OCI-LY3 (cell line): ENCODE data around the gene LY9.
"Not testable (repeated sequence)": the region's sequence is repeated elsewhere in the genome, so short reads cannot be mapped to it uniquely, and the experiment has no call there.

Experiments used
- H2AFZ ChIP-seq: fragments of 200-600, 300-600 bp; shearing (Covaris generic); 2 replicates; pipeline ENCODE4 v1.6.0; 2014; ENCODE audit warnings: antibody characterized with exemption, low read depth, low read length
- H3K27ac ChIP-seq: fragments of 200-600, 300-600 bp; sonication (generic); 2 replicates; pipeline ENCODE4 v1.5.1; 2014; ENCODE audit warnings: mild to moderate bottlenecking, low read length, moderate library complexity, mixed read lengths
- H3K27me3 ChIP-seq: fragments of 200-600, 300-600 bp; sonication (generic); 2 replicates; pipeline ENCODE4 v1.6.1; 2014; ENCODE audit warnings: low read depth, low read length, mixed read lengths
- H3K36me3 ChIP-seq: fragments of 200-600, 300-600 bp; sonication (generic); replicated peaks from 2 replicates; pipeline ENCODE3; 2014; ENCODE audit warnings: low read depth, low read length, mixed read lengths
- H3K4me1 ChIP-seq: fragments of 300-600, 200-600 bp; sonication (generic); 2 replicates; pipeline ENCODE4 v1.6.1; 2014; ENCODE audit warnings: low read length, mixed read lengths
- H3K4me2 ChIP-seq: fragments of 200-600, 300-600 bp; sonication (generic); 2 replicates; pipeline ENCODE4 v1.6.1; 2014; ENCODE audit warnings: low read length, mixed read lengths
- H3K4me3 ChIP-seq: fragments of 300-600, 200-600 bp; sonication (generic); 2 replicates; pipeline ENCODE4 v1.5.1; 2014; ENCODE audit warnings: antibody characterized with exemption, mild to moderate bottlenecking, low read length, moderate library complexity
- H3K79me2 ChIP-seq: fragments of 300-600, 200-600 bp; shearing (Covaris generic); 2 replicates; pipeline ENCODE4 v1.6.1; 2014; ENCODE audit warnings: mild to moderate bottlenecking, low read length, mixed read lengths
- H3K9ac ChIP-seq: fragments of 300-600, 200-600 bp; shearing (Covaris generic); 2 replicates; pipeline ENCODE4 v1.6.0; 2014; ENCODE audit warnings: mild to moderate bottlenecking, low read length, moderate library complexity
- H3K9me3 ChIP-seq: fragments of 200-600, 300-600 bp; shearing (Covaris generic); 2 replicates; pipeline ENCODE4 v1.6.1; 2014; ENCODE audit warnings: low read length, mixed read lengths; ENCODE audit not compliant: insufficient read depth
- H4K20me1 ChIP-seq: fragments of 200-600, 300-600 bp; sonication (generic); 2 replicates; pipeline ENCODE4 v1.6.1; 2016; ENCODE audit warnings: low read length, mixed read lengths; ENCODE audit not compliant: insufficient read depth
- EZH2phosphoT487 ChIP-seq: fragments of 200-600 bp; shearing (Covaris generic); IDR thresholded peaks from 2 replicates; pipeline ENCODE4 v1.6.1; 2018; ENCODE audit warnings: antibody characterized with exemption, mixed run types, low read depth
- TF ChIP-seq, protein P1 (sequence below): fragments of 200-600, 300-600 bp; sonication (generic); IDR thresholded peaks from 2 replicates; pipeline ENCODE4 v1.5.1; 2014; ENCODE audit warnings: antibody characterized with exemption, low read length, low read depth

LY9 gene

GRCh38 chr1:160865337-160865736, 69.4 kb downstream of the LY9 start:
- Histone ChIP-seq H3K4me1 (peaks cover 6% of the 10 kb centered on the region; the same call in 1 of the 2 replicates), H2AFZ (no peak overlapping the region), H3K4me2 (no peak overlapping the region), H3K4me3 (no peak overlapping the region), H3K27me3 (no peaks in the 10 kb centered on the region), H4K20me1 (no peaks in the 10 kb centered on the region), H3K27ac (no peak overlapping the region), H3K9ac (no peak overlapping the region), H3K36me3 (no peaks in the 10 kb centered on the region), H3K9me3 (no peaks in the 10 kb centered on the region), H3K79me2 (no peaks in the 10 kb centered on the region)
- TF ChIP-seq, protein P1, sequence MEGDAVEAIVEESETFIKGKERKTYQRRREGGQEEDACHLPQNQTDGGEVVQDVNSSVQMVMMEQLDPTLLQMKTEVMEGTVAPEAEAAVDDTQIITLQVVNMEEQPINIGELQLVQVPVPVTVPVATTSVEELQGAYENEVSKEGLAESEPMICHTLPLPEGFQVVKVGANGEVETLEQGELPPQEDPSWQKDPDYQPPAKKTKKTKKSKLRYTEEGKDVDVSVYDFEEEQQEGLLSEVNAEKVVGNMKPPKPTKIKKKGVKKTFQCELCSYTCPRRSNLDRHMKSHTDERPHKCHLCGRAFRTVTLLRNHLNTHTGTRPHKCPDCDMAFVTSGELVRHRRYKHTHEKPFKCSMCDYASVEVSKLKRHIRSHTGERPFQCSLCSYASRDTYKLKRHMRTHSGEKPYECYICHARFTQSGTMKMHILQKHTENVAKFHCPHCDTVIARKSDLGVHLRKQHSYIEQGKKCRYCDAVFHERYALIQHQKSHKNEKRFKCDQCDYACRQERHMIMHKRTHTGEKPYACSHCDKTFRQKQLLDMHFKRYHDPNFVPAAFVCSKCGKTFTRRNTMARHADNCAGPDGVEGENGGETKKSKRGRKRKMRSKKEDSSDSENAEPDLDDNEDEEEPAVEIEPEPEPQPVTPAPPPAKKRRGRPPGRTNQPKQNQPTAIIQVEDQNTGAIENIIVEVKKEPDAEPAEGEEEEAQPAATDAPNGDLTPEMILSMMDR: no peak
- no peak for TF ChIP-seq EZH2phosphoT487

- Histone ChIP-seq H3K36me3 (no peaks in the 10 kb centered on the region), H3K4me1 (peaks cover 6% of the 10 kb centered on the region; the same call in 1 of the 2 replicates), H2AFZ (no peak overlapping the region), H4K20me1 (no peaks in the 10 kb centered on the region), H3K79me2 (no peaks in the 10 kb centered on the region), H3K27me3 (no peaks in the 10 kb centered on the region), H3K27ac (no peak overlapping the region), H3K4me3 (no peak overlapping the region), H3K9me3 (no peaks in the 10 kb centered on the region), H3K4me2 (no peak overlapping the region), H3K9ac (no peak overlapping the region)
- TF ChIP-seq EZH2phosphoT487: no peak
- TF ChIP-seq, protein P1: no peak
Measured at GRCh38 chr1:160866001-160866694, 70.2 kb downstream of the LY9 start.

- Histone ChIP-seq H3K4me1 (peaks cover 6% of the 10 kb centered on the region; the same call in 1 of the 2 replicates), H3K9ac (no peak overlapping the region), H4K20me1 (no peaks in the 10 kb centered on the region), H3K4me3 (no peak overlapping the region), H3K79me2 (no peaks in the 10 kb centered on the region), H3K4me2 (no peak overlapping the region), H2AFZ (no peak overlapping the region), H3K36me3 (no peaks in the 10 kb centered on the region), H3K27me3 (no peaks in the 10 kb centered on the region), H3K9me3 (no peaks in the 10 kb centered on the region), H3K27ac (no peak overlapping the region)
- no peak for TF ChIP-seq EZH2phosphoT487
- TF ChIP-seq, protein P1: no peak
Measured at GRCh38 chr1:160866695-160867260, 70.8 kb downstream of the LY9 start.

GRCh38 chr1:160867651-160868050, 71.7 kb downstream of the LY9 start:
- H3K4me3 ChIP-seq, H3K9ac ChIP-seq, H3K9me3 ChIP-seq, H3K4me1 ChIP-seq, H3K27ac ChIP-seq, H3K36me3 ChIP-seq, H3K27me3 ChIP-seq, H4K20me1 ChIP-seq, H3K4me2 ChIP-seq, H2AFZ ChIP-seq, H3K79me2 ChIP-seq: not testable (repeated sequence)
